Thoracic aorta (tissue), 2 donors: Measurements from ENCODE around the gene NUDCD3. TPM values are rescaled to one million over a fixed set of nuclear protein-coding genes. Genes with fewer than 3 reads are reported as not detected.

Source experiments
- ATAC-seq: fragments of 150-250 bp; one replicate; pipeline ENCODE4 v1.8.0; 2017; ENCODE audit warnings: low read depth; ENCODE audit not compliant: insufficient number of reproducible peaks, low FRiP score
- DNase-seq: peaks from one replicate; pipeline ENCODE4 v3.0.0-alpha.2; 2020; ENCODE audit warnings: low spot score
- H3K27ac ChIP-seq, 2 donors: fragments of 200-600 bp; sonication (generic); 1 replicate in 1 of 2; 2 replicates in 1 of 2; pipeline ENCODE4 v1.5.1; 2016; ENCODE audit warnings: mild to moderate bottlenecking in 2 of 2, moderate library complexity in 2 of 2
- H3K27me3 ChIP-seq: fragments of 200-600 bp; sonication (generic); replicated peaks from 2 replicates; pipeline ENCODE4 v1.6.0; 2016; ENCODE audit warnings: mild to moderate bottlenecking; ENCODE audit not compliant: insufficient read depth
- H3K36me3 ChIP-seq: fragments of 200-600 bp; sonication (generic); one replicate; pipeline ENCODE4 v1.5.1; 2016
- H3K4me1 ChIP-seq, 2 donors: fragments of 200-600 bp; sonication (generic); 1 replicate in 1 of 2; 2 replicates in 1 of 2; pipeline versions ENCODE4 v1.5.1 to v1.6.0; 2016; ENCODE audit warnings: low read depth in 2 of 2, mild to moderate bottlenecking in 1 of 2; ENCODE audit not compliant: control insufficient read depth in 1 of 2
- H3K4me3 ChIP-seq: fragments of 200-600 bp; sonication (generic); 2 replicates; pipeline ENCODE4 v1.5.1; 2016; ENCODE audit warnings: mild to moderate bottlenecking
- H3K9me3 ChIP-seq: fragments of 200-600 bp; sonication (generic); 2 replicates; pipeline ENCODE4 v1.5.1; 2016
- total RNA-seq, 2 donors: library from RNA; depleted of rRNA; stranded (reverse); fragments of >200 nt; gene quantifications; one replicate each; pipeline versions ENCODE4 v1.1.0 to v1.2.3, GENCODE V29; 2016
- TF ChIP-seq, protein P1 (sequence below): fragments of 200-600 bp; sonication (generic); IDR thresholded peaks from one replicate; pipeline ENCODE4 v1.5.1; 2019; ENCODE audit warnings: antibody characterized with exemption

The NUDCD3 gene
- total RNA-seq, 2 donors from 2014 or later, result 57.0 to 64.5 TPM

DNA sequence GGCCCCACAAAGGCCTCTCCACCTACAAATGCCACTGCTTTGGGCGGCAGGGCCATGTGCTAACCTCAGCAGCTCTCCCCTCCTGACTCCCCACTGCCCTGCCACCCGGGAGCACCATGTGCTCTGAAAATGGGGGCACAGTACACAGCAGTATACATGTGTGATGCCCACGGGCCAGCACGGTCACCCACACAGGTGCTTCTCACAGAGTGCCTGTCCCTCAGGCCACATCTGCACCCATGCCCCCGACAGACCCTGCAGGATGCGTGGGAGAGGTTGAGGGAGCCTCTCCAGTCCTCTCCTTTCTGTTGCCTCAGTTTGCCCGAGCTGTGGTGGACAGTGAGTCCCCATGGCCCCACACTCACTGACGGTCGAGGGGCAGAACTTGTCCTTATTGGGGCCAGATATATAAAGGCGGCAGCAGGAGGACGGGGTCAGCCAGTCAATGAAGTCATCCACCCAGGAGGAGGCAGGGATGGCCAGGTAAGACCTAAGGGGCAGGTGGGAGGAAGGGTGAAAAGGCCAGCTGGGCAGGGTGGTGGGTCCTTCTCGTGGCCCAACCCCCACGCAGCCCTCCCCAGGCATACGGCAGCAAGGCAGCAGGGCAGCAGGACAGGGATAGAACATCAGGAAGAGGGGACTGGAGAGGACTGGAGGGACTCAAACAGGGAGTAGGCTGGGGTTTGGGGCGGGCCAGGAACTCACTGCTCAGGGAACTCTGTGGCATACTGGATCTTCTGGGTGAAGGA, 31.1 kb upstream of the NUDCD3 start:
- Histone ChIP-seq H3K4me3 (no peak overlapping the region), H3K4me1 (no peaks in the 10 kb centered on the region), H3K36me3 (no peaks in the 10 kb centered on the region), H3K27me3 (no peaks in the 10 kb centered on the region), H3K27ac (no peak overlapping the region), H3K9me3 (peaks cover 9% of the 10 kb centered on the region)
- DNase-seq (no peak), ATAC-seq (no peak)
- TF ChIP-seq, protein P1, sequence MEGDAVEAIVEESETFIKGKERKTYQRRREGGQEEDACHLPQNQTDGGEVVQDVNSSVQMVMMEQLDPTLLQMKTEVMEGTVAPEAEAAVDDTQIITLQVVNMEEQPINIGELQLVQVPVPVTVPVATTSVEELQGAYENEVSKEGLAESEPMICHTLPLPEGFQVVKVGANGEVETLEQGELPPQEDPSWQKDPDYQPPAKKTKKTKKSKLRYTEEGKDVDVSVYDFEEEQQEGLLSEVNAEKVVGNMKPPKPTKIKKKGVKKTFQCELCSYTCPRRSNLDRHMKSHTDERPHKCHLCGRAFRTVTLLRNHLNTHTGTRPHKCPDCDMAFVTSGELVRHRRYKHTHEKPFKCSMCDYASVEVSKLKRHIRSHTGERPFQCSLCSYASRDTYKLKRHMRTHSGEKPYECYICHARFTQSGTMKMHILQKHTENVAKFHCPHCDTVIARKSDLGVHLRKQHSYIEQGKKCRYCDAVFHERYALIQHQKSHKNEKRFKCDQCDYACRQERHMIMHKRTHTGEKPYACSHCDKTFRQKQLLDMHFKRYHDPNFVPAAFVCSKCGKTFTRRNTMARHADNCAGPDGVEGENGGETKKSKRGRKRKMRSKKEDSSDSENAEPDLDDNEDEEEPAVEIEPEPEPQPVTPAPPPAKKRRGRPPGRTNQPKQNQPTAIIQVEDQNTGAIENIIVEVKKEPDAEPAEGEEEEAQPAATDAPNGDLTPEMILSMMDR, result no peak

DNA sequence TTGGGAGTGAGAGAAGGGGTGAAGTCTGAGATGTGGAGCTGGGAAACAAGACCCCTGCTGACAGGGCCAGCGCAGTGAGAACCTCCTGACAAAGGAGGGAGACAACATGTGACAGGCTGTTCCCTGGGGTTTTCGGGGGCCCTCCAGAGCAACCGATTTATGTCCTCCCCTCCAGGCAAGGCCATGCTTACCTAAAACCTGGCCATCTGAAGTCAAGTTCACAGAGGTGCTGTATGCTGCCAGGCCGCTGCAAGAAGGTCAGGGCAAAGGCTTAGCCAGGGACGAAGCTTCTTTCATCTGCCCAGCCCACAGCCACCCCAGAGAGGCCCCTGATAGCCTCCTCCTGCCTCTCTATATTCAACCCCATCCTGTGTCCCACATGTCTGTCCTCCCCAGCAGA, 30.1 kb upstream of the NUDCD3 start:
- ATAC-seq (no peak), DNase-seq (no peak)
- no peaks in the 10 kb centered on the region for H3K27me3 ChIP-seq
- no peak overlapping the region for H3K4me3 ChIP-seq
- H3K36me3 ChIP-seq, result no peaks in the 10 kb centered on the region
- H3K9me3 ChIP-seq, result peaks cover 8% of the 10 kb centered on the region
- no peak overlapping the region for H3K27ac ChIP-seq
- TF ChIP-seq, protein P1, result no peak
- H3K4me1 ChIP-seq, result no peaks in the 10 kb centered on the region

DNA sequence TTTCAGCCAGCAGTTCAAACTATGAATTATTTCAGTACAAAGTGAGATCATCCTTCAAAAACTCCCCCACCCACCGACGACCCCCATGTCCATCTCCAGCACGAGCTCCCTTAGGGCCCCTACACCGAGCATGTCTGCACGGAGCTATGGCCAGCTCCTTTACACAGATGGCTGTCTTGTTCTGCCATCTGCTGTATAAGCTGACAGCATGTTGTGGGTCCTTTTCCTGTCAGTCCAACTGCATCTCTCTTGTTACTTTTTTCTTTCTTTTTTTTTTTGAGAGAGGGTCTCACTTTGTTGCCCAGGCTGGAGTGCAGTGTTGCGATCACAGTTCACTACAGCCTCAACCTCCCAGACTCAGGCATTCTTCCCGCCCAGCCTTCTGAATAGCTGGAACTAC, 29.1 kb upstream of the NUDCD3 start:
- Histone ChIP-seq H3K27me3 (no peaks in the 10 kb centered on the region), H3K36me3 (no peaks in the 10 kb centered on the region), H3K9me3 (peaks cover 3% of the 10 kb centered on the region), H3K27ac (no peak overlapping the region), H3K4me1 (no peaks in the 10 kb centered on the region), H3K4me3 (no peak overlapping the region)
- TF ChIP-seq, protein P1, result no peak
- ATAC-seq, result no peak
- no peak for DNase-seq

DNA sequence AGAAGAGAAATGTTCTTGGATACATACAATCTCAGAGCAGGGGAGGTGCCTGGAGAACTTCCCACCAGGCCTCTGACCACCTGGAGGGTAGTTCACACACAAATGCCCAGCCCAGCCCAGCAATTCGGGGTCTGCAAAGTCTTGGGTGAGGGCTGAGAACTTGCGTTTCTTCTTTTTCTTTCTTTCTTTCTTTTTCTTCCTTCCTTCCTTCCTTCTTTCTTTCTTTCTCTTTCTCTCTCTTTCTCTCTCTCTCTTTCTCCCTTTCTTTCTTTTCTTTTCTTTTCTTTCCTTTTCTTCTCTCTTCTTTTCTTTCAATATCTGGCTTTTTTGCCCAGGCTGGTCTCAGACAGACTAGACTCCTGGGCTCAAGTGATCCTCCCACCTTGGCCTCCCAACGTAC, 28.3 kb upstream of the NUDCD3 start:
- H3K27ac ChIP-seq, result no peak overlapping the region
- TF ChIP-seq, protein P1, result no peak
- H3K9me3 ChIP-seq, result no peaks in the 10 kb centered on the region
- DNase-seq (no peak), ATAC-seq (no peak)
- H3K36me3 ChIP-seq, result no peaks in the 10 kb centered on the region
- no peaks in the 10 kb centered on the region for H3K27me3 ChIP-seq
- H3K4me1 ChIP-seq, result no peaks in the 10 kb centered on the region
- H3K4me3 ChIP-seq, result no peak overlapping the region

DNA sequence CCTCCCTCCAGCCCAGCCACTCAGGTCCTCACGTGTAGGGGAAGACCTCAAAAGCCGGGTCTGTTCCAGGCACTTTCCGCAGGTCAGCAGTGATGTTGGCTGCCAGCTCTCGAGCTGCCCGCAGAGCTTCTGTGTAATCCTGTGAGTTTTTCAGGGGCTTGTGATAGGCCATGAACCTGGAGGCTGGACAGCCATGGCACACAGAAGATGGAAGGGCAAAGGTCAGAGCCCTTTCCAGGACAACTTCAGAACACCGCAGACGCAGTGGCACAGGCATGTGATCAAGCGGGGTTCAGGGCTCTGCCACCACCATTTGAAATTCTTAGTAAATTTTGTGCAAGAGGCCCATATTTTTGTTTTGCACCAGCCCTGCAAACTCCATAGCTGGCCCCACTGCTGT, 26.7 kb upstream of the NUDCD3 start:
- no peak for DNase-seq
- Histone ChIP-seq H3K9me3 (no peaks in the 10 kb centered on the region), H3K4me3 (no peak overlapping the region), H3K27ac (no peak overlapping the region), H3K4me1 (no peaks in the 10 kb centered on the region), H3K27me3 (no peaks in the 10 kb centered on the region), H3K36me3 (no peaks in the 10 kb centered on the region)
- TF ChIP-seq, protein P1, result no peak
- no peak for ATAC-seq
